Body of pancreas (tissue), 4 donors: ENCODE measurements around the gene OLFML1. TPM values are rescaled to one million over a fixed set of nuclear protein-coding genes. Genes with fewer than 3 reads are reported as not detected.
A peak's percentile ranks its signal among the peaks of the same experiment; 100 is the strongest.

Experiments used
- ATAC-seq: fragments of 150-250 bp; one replicate; pipeline ENCODE4 v1.9.1; 2016
- DNase-seq, 4 donors: peaks; one replicate each; pipeline ENCODE4 v3.0.0-alpha.2; 2019
- H3K27ac ChIP-seq, 4 donors: fragments of 200-600 bp; sonication (generic); 1 replicate in 3 of 4; 2 replicates in 1 of 4; pipeline versions ENCODE4 v1.5.1 to v1.6.1; 2016 to 2019; ENCODE audit warnings: mild to moderate bottlenecking in 1 of 4, mixed read lengths in 1 of 4, moderate library complexity in 1 of 4
- H3K27me3 ChIP-seq, 2 donors: fragments of 200-600 bp; sonication (generic); one replicate each; pipeline ENCODE4 v1.6.0; 2016; ENCODE audit warnings: mild to moderate bottlenecking in 1 of 2
- H3K36me3 ChIP-seq, 2 donors: fragments of 200-600 bp; sonication (generic); replicated peaks in 1 of 2; 2 replicates each; pipeline ENCODE4 v1.5.1; 2016; ENCODE audit warnings: low read depth in 2 of 2; ENCODE audit not compliant: insufficient read depth in 1 of 2
- H3K4me1 ChIP-seq: fragments of 200-600 bp; sonication (generic); one replicate; pipeline ENCODE4 v1.6.0; 2016
- H3K4me3 ChIP-seq, 2 donors: fragments of 200-600 bp; sonication (generic); 1 replicate in 1 of 2; 2 replicates in 1 of 2; pipeline ENCODE4 v1.5.1; 2016 to 2019
- H3K9me3 ChIP-seq, 3 donors: fragments of 200-600 bp; sonication (generic); 1 replicate in 2 of 3; 2 replicates in 1 of 3; pipeline ENCODE4 v1.5.1; 2016
- POLR2A ChIP-seq, 3 donors: fragments of 450-650 bp; IDR thresholded peaks; one replicate each; pipeline ENCODE4 v1.6.1; 2016; ENCODE audit warnings: antibody characterized with exemption in 3 of 3, mild to moderate bottlenecking in 2 of 3
- WGBS, 2 donors: methylation state at CpG; one replicate each; pipeline ENCODE4 v1.1.5; 2017; 5-methylcytosine and 5-hydroxymethylcytosine counted together
- intact Hi-C: fragments of 100-400 bp; cut with DNase I; formaldehyde crosslinking; loops from one replicate; pipeline ENCODE4 v1.15.1; 2023
- total RNA-seq, 2 donors: library from RNA; depleted of rRNA; stranded (reverse); fragments of >200 nt; gene quantifications; one replicate each; pipeline ENCODE4 v1.1.0, GENCODE V29; 2016
- TF ChIP-seq, protein P1 (sequence below), 7 experiments: fragments of 450-650 bp in 4 of 7; fragments of 200-600 bp in 3 of 7; sonication (generic) in 3 of 7; IDR thresholded peaks; one replicate each; pipeline ENCODE4 v1.5.1; 2016 to 2019; ENCODE audit warnings: antibody characterized with exemption in 7 of 7

OLFML1 gene
- total RNA-seq, 2 donors from 2014 or later: 2.3 to 3.6 TPM

- Histone ChIP-seq H3K27ac (no peak overlapping the region), H3K4me1 (peaks cover 9% of the 10 kb centered on the region), H3K9me3 (no peaks in the 10 kb centered on the region), H3K36me3 (no peaks in the 10 kb centered on the region), H3K4me3 (no peak overlapping the region), H3K27me3 (no peaks in the 10 kb centered on the region)
- intact Hi-C loops: no loop called here
- ATAC-seq (no peak), DNase-seq (no peak)
- TF ChIP-seq, protein P1, sequence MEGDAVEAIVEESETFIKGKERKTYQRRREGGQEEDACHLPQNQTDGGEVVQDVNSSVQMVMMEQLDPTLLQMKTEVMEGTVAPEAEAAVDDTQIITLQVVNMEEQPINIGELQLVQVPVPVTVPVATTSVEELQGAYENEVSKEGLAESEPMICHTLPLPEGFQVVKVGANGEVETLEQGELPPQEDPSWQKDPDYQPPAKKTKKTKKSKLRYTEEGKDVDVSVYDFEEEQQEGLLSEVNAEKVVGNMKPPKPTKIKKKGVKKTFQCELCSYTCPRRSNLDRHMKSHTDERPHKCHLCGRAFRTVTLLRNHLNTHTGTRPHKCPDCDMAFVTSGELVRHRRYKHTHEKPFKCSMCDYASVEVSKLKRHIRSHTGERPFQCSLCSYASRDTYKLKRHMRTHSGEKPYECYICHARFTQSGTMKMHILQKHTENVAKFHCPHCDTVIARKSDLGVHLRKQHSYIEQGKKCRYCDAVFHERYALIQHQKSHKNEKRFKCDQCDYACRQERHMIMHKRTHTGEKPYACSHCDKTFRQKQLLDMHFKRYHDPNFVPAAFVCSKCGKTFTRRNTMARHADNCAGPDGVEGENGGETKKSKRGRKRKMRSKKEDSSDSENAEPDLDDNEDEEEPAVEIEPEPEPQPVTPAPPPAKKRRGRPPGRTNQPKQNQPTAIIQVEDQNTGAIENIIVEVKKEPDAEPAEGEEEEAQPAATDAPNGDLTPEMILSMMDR (IDR thresholded peaks at IDR 0.05): no peak
- TF ChIP-seq POLR2A (IDR thresholded peaks at IDR 0.05): no peak
Observed at GRCh38 chr11:7534042-7534378, 48.7 kb downstream of the OLFML1 start.

DNA sequence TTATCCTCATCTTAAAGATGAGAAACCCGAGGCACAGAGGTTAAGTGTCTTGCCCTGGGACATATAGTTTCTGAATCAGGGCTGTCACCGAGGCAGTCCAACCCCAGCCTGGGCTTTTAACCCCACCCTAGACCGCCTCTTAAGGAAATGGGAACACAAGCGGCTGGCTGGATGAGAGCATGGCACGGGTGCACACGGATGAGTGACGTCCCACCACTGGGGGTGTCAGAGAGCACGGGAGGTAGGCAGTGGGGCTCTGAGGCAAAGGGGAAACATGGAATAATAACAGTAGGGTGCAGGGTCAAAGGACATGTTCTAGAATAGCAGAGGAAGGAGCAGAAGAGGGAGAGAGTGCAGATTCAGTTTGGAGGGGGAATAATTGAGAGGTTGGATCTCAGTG is 50.8 kb downstream of the OLFML1 start:
- no peaks in the 10 kb centered on the region for H3K36me3 ChIP-seq
- TF ChIP-seq, protein P1 (IDR thresholded peaks at IDR 0.05): peak in 2 of 7 experiments; percentile 8 to 13
- TF ChIP-seq POLR2A (IDR thresholded peaks at IDR 0.05): no peak
- no peak overlapping the region for H3K27ac ChIP-seq
- intact Hi-C loops: no loop called here
- no peak overlapping the region for H3K4me3 ChIP-seq
- DNase-seq (peak in 1 of 4 donors; percentile 27), ATAC-seq (no peak)
- no peaks in the 10 kb centered on the region for H3K9me3 ChIP-seq
- 55 to 60% methylated on average over 8 of the region's 8 CpGs for WGBS, 2 donors
- H3K4me1 ChIP-seq: peaks cover 9% of the 10 kb centered on the region
- H3K27me3 ChIP-seq: no peaks in the 10 kb centered on the region

DNA sequence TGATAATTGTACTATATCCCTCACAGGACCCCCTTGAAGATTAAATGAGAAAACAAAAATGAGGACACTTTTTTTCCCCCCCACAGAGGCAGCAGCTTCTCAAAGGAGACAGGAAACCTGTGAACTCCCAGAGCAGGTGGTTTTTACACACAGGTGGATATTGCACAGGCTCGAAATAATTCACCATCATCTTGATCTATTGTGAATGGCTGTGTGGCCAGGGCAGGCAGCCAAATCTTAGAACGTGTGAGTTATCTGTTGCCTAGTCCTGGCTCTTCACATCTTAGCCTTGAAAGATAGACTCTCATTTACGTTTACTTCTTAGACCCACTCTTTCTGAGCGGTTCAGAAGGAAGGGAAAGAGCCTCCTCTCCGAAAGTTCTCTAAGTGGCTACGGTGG is 52.0 kb downstream of the OLFML1 start:
- 65 to 70% methylated on average over 6 of the region's 6 CpGs for WGBS, 2 donors
- H3K36me3 ChIP-seq: no peaks in the 10 kb centered on the region
- H3K4me3 ChIP-seq: no peak overlapping the region
- ATAC-seq (no peak), DNase-seq (no peak)
- no peaks in the 10 kb centered on the region for H3K27me3 ChIP-seq
- intact Hi-C loops: no loop called here
- TF ChIP-seq, protein P1 (IDR thresholded peaks at IDR 0.05): no peak
- TF ChIP-seq POLR2A (IDR thresholded peaks at IDR 0.05): no peak
- H3K9me3 ChIP-seq: no peaks in the 10 kb centered on the region
- no peak overlapping the region for H3K27ac ChIP-seq
- peaks cover 9% of the 10 kb centered on the region for H3K4me1 ChIP-seq

GRCh38 chr11:7538031-7538430 is 52.7 kb downstream of the OLFML1 start:
- Histone ChIP-seq H3K36me3 (no peaks in the 10 kb centered on the region), H3K27me3 (no peaks in the 10 kb centered on the region), H3K4me3 (no peak overlapping the region), H3K9me3 (no peaks in the 10 kb centered on the region), H3K4me1 (peaks cover 9% of the 10 kb centered on the region), H3K27ac (no peak overlapping the region)
- no peak for TF ChIP-seq POLR2A (IDR thresholded peaks at IDR 0.05)
- TF ChIP-seq, protein P1 (IDR thresholded peaks at IDR 0.05): no peak
- no peak for ATAC-seq
- WGBS, 2 donors: 76 to 82% methylated on average over 8 of the region's 8 CpGs
- peak in 2 of 4 donors; percentile 26 to 36 for DNase-seq
- intact Hi-C loops: no loop called here
